ENCODE results near the gene MSRB3. TPM values are rescaled to one million over a fixed set of nuclear protein-coding genes. Genes with fewer than 3 reads are reported as not detected.
"Not testable (repeated sequence)": the region's sequence is repeated elsewhere in the genome, so short reads cannot be mapped to it uniquely, and the experiment has no call there.

MSRB3 gene
- total RNA-seq, 3 donors from 2014 or later, result 35.0 to 59.8 (median 51.8) TPM

DNA sequence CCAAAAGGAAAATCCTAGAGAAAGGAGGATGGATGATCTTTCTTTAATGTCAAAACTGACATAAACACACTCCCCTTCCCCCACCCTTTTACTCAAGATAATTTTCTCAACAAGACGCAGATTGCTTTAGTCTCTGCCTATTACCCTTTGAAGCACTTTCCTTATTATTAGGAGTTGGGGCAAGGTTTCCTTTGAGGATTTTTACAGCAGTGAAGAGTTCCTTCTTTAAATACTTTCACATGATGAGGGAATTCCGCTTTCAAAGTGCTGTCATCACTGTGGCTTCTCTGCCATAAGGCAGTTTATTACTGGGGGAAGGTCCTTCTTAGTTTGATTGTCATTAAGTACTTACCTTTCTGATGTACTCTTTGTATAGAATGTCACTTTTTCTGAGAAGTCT lies 172.1 kb downstream of the MSRB3 start:
- TF ChIP-seq, protein P1, sequence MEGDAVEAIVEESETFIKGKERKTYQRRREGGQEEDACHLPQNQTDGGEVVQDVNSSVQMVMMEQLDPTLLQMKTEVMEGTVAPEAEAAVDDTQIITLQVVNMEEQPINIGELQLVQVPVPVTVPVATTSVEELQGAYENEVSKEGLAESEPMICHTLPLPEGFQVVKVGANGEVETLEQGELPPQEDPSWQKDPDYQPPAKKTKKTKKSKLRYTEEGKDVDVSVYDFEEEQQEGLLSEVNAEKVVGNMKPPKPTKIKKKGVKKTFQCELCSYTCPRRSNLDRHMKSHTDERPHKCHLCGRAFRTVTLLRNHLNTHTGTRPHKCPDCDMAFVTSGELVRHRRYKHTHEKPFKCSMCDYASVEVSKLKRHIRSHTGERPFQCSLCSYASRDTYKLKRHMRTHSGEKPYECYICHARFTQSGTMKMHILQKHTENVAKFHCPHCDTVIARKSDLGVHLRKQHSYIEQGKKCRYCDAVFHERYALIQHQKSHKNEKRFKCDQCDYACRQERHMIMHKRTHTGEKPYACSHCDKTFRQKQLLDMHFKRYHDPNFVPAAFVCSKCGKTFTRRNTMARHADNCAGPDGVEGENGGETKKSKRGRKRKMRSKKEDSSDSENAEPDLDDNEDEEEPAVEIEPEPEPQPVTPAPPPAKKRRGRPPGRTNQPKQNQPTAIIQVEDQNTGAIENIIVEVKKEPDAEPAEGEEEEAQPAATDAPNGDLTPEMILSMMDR (IDR thresholded peaks at IDR 0.05), result no peak
- TF ChIP-seq POLR2AphosphoS5 (IDR thresholded peaks at IDR 0.05), result no peak
- no peak for TF ChIP-seq POLR2A (IDR thresholded peaks at IDR 0.05)
- no peak overlapping the region for H3K4me3 ChIP-seq
- H3K27me3 ChIP-seq, result no peaks in the 10 kb centered on the region
- H3K9me3 ChIP-seq, result no peaks in the 10 kb centered on the region
- intact Hi-C loops (cut with DNase I; ENCODE audit: low total_unique reads), result no loop called here
- H3K4me1 ChIP-seq, result no peaks in the 10 kb centered on the region
- no peak overlapping the region for H3K27ac ChIP-seq
- no peaks in the 10 kb centered on the region for H3K36me3 ChIP-seq
- no peak for DNase-seq (ENCODE audit: low spot score in 2 of 2)

DNA sequence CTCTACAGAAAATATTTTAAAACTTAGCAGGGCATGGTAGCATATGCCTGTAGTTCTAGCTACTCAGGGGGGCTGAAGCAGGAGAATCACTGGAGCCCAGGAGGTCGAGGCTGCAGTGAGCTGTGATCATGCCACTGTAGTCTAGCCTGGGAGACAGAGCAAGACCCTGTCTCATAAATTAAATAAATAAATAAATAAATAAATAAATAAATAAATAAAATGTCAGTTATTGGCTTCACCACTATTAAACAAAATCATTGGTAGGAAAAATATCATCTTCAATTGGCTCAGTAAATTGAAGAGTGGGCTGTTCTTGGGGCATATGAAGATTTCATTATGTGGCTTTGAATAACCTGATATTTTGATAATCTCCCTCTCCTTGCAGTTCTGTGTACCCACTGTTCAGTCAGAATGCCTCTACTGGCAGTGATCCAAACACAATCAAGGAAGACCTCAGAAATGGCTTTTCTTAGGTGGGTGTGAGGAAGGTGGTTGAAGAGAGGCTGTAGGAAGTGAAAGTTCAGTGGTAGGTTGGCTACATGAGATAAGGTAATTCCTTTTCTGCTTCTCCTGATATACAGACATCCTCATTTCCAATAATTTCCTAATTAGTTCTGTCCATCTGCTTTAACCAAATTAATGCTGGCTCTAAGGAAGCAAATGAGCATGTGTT lies 175.8 kb downstream of the MSRB3 start:
- Histone ChIP-seq H3K27me3 (no peaks in the 10 kb centered on the region), H3K27ac (no peak overlapping the region), H3K9me3 (no peaks in the 10 kb centered on the region), H3K4me1 (no peaks in the 10 kb centered on the region), H3K4me3 (no peak overlapping the region), H3K36me3 (no peaks in the 10 kb centered on the region)
- DNase-seq (ENCODE audit: low spot score in 2 of 2), result no peak
- TF ChIP-seq, protein P1 (IDR thresholded peaks at IDR 0.05), result no peak
- intact Hi-C loops (cut with DNase I; ENCODE audit: low total_unique reads), result no loop called here

DNA sequence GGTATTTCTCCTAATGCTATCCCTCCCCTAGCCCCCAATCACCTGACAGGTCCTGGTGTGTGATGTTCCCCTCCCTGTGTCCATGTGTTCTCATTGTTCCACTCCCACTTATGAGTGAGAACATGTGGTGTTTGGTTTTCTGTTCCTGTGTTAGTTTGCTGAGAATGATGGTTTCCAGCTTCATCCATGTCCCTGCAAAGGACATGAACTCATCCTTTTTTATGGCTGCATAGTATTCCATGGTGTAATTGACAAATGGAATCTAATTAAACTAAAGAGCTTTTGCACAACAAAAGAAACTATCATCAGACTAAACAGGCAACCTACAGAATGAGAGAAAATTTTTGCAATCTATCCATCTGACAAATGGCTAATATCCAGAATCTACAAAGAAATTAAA lies 178.9 kb downstream of the MSRB3 start:
- H3K4me1 ChIP-seq; H3K27me3 ChIP-seq; intact Hi-C loops (cut with DNase I; ENCODE audit: low total_unique reads); H3K4me3 ChIP-seq; DNase-seq (ENCODE audit: low spot score in 2 of 2); H3K36me3 ChIP-seq; H3K27ac ChIP-seq; H3K9me3 ChIP-seq: not testable (repeated sequence)

DNA sequence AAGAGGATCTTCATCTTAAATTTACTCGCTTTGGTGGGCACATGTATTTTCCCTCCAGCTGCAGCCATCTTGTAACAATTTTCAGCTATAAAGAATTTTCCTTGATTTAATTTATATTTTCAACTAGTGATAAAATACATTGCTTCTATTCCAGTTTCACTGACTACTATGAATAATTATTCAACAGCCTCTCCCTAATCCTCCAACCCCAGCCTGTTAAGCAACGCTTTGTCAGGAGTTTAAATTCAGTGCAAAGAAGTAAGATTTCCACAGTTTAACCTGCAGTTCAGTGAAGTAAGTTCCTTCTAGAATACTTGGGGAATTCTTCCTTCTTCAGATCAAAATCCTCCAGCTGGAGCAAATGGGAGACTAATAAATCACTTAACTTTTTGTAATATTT lies 180.2 kb downstream of the MSRB3 start:
- TF ChIP-seq, protein P1 (IDR thresholded peaks at IDR 0.05), result no peak
- TF ChIP-seq POLR2A (IDR thresholded peaks at IDR 0.05) (no peak), POLR2AphosphoS5 (IDR thresholded peaks at IDR 0.05) (no peak)
- no peak overlapping the region for H3K27ac ChIP-seq
- DNase-seq (ENCODE audit: low spot score in 2 of 2), result no peak
- no peak overlapping the region for H3K4me3 ChIP-seq
- H3K4me1 ChIP-seq, result no peaks in the 10 kb centered on the region
- intact Hi-C loops (cut with DNase I; ENCODE audit: low total_unique reads), result no loop called here
- no peaks in the 10 kb centered on the region for H3K36me3 ChIP-seq
- H3K9me3 ChIP-seq, result no peaks in the 10 kb centered on the region
- H3K27me3 ChIP-seq, result no peaks in the 10 kb centered on the region

DNA sequence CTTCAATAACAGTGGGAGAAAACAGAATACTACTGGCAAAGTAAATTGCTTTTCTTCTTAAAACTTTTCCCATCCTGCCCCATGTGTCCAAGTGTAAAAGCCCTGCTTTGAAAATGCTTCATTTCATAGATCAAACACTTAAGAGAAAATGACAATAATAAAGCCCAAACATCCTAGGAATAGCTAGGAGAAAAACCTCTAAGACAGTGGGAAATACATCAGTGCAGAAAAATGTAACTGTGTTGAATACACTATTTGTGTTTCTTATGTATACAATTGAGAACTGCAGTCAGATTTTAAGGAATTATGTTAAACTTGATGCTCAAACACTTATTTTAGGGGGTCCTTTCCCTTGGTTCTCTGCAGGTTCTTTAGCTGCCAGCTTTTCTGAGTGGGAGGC lies 181.1 kb downstream of the MSRB3 start:
- Histone ChIP-seq H3K4me1 (no peaks in the 10 kb centered on the region), H3K36me3 (no peaks in the 10 kb centered on the region), H3K4me3 (no peak overlapping the region), H3K27me3 (no peaks in the 10 kb centered on the region), H3K27ac (no peak overlapping the region), H3K9me3 (no peaks in the 10 kb centered on the region)
- TF ChIP-seq, protein P1 (IDR thresholded peaks at IDR 0.05), result no peak
- TF ChIP-seq POLR2AphosphoS5 (IDR thresholded peaks at IDR 0.05) (no peak), POLR2A (IDR thresholded peaks at IDR 0.05) (no peak)
- intact Hi-C loops (cut with DNase I; ENCODE audit: low total_unique reads), result no loop called here
- no peak for DNase-seq (ENCODE audit: low spot score in 2 of 2)

DNA sequence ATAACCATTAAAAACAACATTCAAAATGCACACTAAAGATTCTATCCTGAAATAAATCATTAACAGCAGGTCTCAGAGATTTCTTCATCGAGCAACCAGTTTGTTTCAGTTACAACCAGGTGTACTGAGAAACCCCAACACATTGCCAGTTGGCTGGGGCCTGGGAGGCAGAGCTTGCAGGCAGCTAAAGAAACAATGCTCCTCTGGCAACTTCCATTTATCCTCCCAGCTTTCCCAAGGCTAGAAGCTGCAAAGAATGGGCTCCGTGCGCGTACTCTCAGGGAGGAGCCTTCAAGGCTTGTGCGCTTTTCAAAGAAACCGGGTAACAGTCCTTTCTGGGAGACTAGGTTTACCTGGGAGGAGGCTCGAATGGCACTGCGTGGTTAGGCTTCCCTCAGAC lies 181.6 kb downstream of the MSRB3 start:
- no peak for DNase-seq (ENCODE audit: low spot score in 2 of 2)
- Histone ChIP-seq H3K27me3 (no peaks in the 10 kb centered on the region), H3K27ac (no peak overlapping the region), H3K36me3 (no peaks in the 10 kb centered on the region), H3K9me3 (no peaks in the 10 kb centered on the region), H3K4me1 (no peaks in the 10 kb centered on the region), H3K4me3 (no peak overlapping the region)
- no peak for TF ChIP-seq POLR2AphosphoS5 (IDR thresholded peaks at IDR 0.05)
- TF ChIP-seq, protein P1 (IDR thresholded peaks at IDR 0.05), result no peak
- intact Hi-C loops (cut with DNase I; ENCODE audit: low total_unique reads), result no loop called here

Measured in breast epithelium (tissue), 4 donors.